ENCODE data around the gene NDEL1.

Gene NDEL1

GRCh38 chr17:8459107-8459506, 23.4 kb downstream of the NDEL1 start:
- DNase-seq, result no peak

- no peak for DNase-seq
These were observed 24.1 kb downstream of the NDEL1 start for GRCh38 chr17:8459831-8460230.

- DNase-seq, result no peak
These were observed 26.9 kb downstream of the NDEL1 start for GRCh38 chr17:8462564-8462963.

GRCh38 chr17:8463099-8463498, 27.4 kb downstream of the NDEL1 start:
- DNase-seq, result no peak

GRCh38 chr17:8464941-8465340, 29.3 kb downstream of the NDEL1 start:
- DNase-seq, result no peak

- no peak for DNase-seq
These were observed 29.7 kb downstream of the NDEL1 start for GRCh38 chr17:8465356-8465755.

- no peak for DNase-seq
These were observed 30.1 kb downstream of the NDEL1 start for GRCh38 chr17:8465759-8466158.

- no peak for DNase-seq
These were observed 30.8 kb downstream of the NDEL1 start for GRCh38 chr17:8466456-8466855.

- DNase-seq, result no peak
These were observed 31.2 kb downstream of the NDEL1 start for GRCh38 chr17:8466873-8467272.

- no peak for DNase-seq
These were observed 31.8 kb downstream of the NDEL1 start for GRCh38 chr17:8467527-8467926.

- DNase-seq, result no peak
These were observed 32.4 kb downstream of the NDEL1 start for GRCh38 chr17:8468127-8468526.

GRCh38 chr17:8468980-8469379, 33.3 kb downstream of the NDEL1 start:
- no peak for DNase-seq

- no peak for DNase-seq
These were observed 34.3 kb downstream of the NDEL1 start for GRCh38 chr17:8469964-8470363.

GRCh38 chr17:8470447-8471047, 34.9 kb downstream of the NDEL1 start:
- no peak for DNase-seq

- DNase-seq, result no peak
These were observed 37.0 kb downstream of the NDEL1 start for GRCh38 chr17:8472663-8473062.

- DNase-seq, result no peak
These were observed 37.9 kb downstream of the NDEL1 start for GRCh38 chr17:8473451-8474192.

- DNase-seq, result no peak
These were observed 39.1 kb downstream of the NDEL1 start for GRCh38 chr17:8474826-8475225.

- DNase-seq, result no peak
These were observed 39.5 kb downstream of the NDEL1 start for GRCh38 chr17:8475227-8475626.

- DNase-seq, result no peak
These were observed 40.1 kb downstream of the NDEL1 start for GRCh38 chr17:8475781-8476180.

GRCh38 chr17:8476741-8477140, 41.1 kb downstream of the NDEL1 start:
- DNase-seq, result no peak

- DNase-seq, result no peak
These were observed 41.5 kb downstream of the NDEL1 start for GRCh38 chr17:8477171-8477570.

GRCh38 chr17:8477715-8478441, 42.2 kb downstream of the NDEL1 start:
- no peak for DNase-seq

GRCh38 chr17:8479431-8479947, 43.8 kb downstream of the NDEL1 start:
- no peak for DNase-seq

Data from activated gamma-delta T cell (primary cell).